Measurements from ENCODE around the gene TMCC2.

DNA sequence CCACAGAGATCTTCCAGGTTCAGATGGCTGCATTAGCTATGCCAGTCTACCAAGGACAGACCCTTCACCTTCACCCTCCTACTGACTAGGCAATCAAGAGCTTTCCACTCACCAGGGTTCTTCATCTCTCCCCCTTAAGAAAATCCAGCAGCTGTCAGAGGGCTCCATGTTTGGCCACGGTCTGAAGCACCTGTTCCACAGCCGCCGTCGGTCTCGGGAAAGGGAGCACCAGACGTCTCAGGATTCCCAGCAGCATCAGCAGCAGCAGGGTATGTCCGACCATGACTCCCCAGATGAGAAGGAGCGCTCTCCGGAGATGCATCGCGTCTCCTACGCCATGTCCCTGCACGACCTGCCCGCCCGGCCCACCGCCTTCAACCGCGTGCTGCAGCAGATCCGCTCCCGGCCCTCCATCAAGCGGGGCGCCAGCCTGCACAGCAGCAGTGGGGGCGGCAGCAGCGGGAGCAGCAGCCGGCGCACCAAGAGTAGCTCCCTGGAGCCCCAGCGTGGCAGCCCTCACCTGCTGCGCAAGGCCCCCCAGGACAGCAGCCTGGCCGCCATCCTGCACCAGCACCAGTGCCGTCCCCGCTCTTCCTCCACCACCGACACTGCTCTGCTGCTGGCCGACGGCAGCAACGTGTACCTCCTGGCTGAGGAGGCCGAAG, 13.8 kb downstream of the TMCC2 start:
- TF ChIP-seq, protein P1, sequence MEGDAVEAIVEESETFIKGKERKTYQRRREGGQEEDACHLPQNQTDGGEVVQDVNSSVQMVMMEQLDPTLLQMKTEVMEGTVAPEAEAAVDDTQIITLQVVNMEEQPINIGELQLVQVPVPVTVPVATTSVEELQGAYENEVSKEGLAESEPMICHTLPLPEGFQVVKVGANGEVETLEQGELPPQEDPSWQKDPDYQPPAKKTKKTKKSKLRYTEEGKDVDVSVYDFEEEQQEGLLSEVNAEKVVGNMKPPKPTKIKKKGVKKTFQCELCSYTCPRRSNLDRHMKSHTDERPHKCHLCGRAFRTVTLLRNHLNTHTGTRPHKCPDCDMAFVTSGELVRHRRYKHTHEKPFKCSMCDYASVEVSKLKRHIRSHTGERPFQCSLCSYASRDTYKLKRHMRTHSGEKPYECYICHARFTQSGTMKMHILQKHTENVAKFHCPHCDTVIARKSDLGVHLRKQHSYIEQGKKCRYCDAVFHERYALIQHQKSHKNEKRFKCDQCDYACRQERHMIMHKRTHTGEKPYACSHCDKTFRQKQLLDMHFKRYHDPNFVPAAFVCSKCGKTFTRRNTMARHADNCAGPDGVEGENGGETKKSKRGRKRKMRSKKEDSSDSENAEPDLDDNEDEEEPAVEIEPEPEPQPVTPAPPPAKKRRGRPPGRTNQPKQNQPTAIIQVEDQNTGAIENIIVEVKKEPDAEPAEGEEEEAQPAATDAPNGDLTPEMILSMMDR (conservative IDR thresholded peaks at IDR 0.05; ENCODE audit: low read depth, low read length): no peak
- TF ChIP-seq EZH2 (IDR thresholded peaks at IDR 0.05; ENCODE audit: borderline replicate concordance, low read depth, low read length, poor library complexity, severe bottlenecking): no peak

All from A673 (cell line).